WTC11 (cell line): Measurements from ENCODE around the gene POC5.

ENCODE experiments used
- CREB1 ChIP-seq: sonication (generic); formaldehyde crosslinking; IDR thresholded peaks from 2 replicates; pipeline ENCODE4 v1.8.0; 2023; ENCODE audit warnings: mild to moderate bottlenecking, missing genetic modification reagents
- CTCF ChIP-seq: fragments of 200-600 bp; IDR thresholded peaks from 2 replicates; pipeline ENCODE4 v1.8.0; 2022; ENCODE audit warnings: antibody characterized with exemption
- ETV6 ChIP-seq: sonication (generic); formaldehyde crosslinking; IDR thresholded peaks from 2 replicates; pipeline ENCODE4 v1.8.1; 2022; ENCODE audit warnings: mild to moderate bottlenecking, missing genetic modification reagents
- KAT7 ChIP-seq: sonication (generic); formaldehyde crosslinking; IDR thresholded peaks from 2 replicates; pipeline ENCODE4 v1.8.1; 2023; ENCODE audit warnings: missing genetic modification reagents, mild to moderate bottlenecking, borderline replicate concordance
- NR2C2 ChIP-seq: sonication (generic); formaldehyde crosslinking; IDR thresholded peaks from 2 replicates; pipeline ENCODE4 v1.8.0; 2022; ENCODE audit warnings: mild to moderate bottlenecking, missing genetic modification reagents
- SP1 ChIP-seq: sonication (generic); formaldehyde crosslinking; conservative IDR thresholded peaks from 2 replicates; pipeline ENCODE4 v1.8.1; 2022; ENCODE audit warnings: missing genetic modification reagents
- ZNF512 ChIP-seq: sonication (generic); formaldehyde crosslinking; IDR thresholded peaks from 2 replicates; pipeline ENCODE4 v1.8.1; 2022; ENCODE audit warnings: missing genetic modification reagents, borderline replicate concordance
- TF ChIP-seq, protein P1 (sequence below): sonication (generic); formaldehyde crosslinking; IDR thresholded peaks from 2 replicates; pipeline ENCODE4 v1.8.0; 2023; ENCODE audit warnings: mild to moderate bottlenecking, missing genetic modification reagents

- TF ChIP-seq ETV6 (CRISPR knock-in tag) (no peak), KAT7 (CRISPR knock-in tag) (no peak), CTCF (no peak), NR2C2 (CRISPR knock-in tag) (no peak), CREB1 (CRISPR knock-in tag) (no peak), SP1 (CRISPR knock-in tag) (no peak), ZNF512 (no peak)
- TF ChIP-seq, protein P1, sequence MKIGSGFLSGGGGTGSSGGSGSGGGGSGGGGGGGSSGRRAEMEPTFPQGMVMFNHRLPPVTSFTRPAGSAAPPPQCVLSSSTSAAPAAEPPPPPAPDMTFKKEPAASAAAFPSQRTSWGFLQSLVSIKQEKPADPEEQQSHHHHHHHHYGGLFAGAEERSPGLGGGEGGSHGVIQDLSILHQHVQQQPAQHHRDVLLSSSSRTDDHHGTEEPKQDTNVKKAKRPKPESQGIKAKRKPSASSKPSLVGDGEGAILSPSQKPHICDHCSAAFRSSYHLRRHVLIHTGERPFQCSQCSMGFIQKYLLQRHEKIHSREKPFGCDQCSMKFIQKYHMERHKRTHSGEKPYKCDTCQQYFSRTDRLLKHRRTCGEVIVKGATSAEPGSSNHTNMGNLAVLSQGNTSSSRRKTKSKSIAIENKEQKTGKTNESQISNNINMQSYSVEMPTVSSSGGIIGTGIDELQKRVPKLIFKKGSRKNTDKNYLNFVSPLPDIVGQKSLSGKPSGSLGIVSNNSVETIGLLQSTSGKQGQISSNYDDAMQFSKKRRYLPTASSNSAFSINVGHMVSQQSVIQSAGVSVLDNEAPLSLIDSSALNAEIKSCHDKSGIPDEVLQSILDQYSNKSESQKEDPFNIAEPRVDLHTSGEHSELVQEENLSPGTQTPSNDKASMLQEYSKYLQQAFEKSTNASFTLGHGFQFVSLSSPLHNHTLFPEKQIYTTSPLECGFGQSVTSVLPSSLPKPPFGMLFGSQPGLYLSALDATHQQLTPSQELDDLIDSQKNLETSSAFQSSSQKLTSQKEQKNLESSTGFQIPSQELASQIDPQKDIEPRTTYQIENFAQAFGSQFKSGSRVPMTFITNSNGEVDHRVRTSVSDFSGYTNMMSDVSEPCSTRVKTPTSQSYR = no peak
Observed at GRCh38 chr5:75672616-75673015, 44.6 kb downstream of the POC5 start.
